B cell (primary cell): ENCODE results near the gene FANCD2. TPM values are rescaled to one million over a fixed set of nuclear protein-coding genes. Genes with fewer than 3 reads are reported as not detected.
"Not testable (repeated sequence)": the region's sequence is repeated elsewhere in the genome, so short reads cannot be mapped to it uniquely, and the experiment has no call there.

Source experiments
- ATAC-seq: fragments of 200-7000 bp; cut with Tn5 transposase; one replicate; pipeline ENCODE4 v1.10.0; 2021; ENCODE audit warnings: low read depth, mild to moderate bottlenecking, moderate number of reproducible peaks, moderate library complexity
- CTCF ChIA-PET: fragments of 350-600 bp; sonication (Branson Sonifier 250); formaldehyde crosslinking; loops from one replicate; lab custom pipeline; 2021; ENCODE audit warnings: antibody characterized with exemption, inconsistent platforms; lab: Charles Lee
- POLR2A ChIA-PET: fragments of 350-600 bp; sonication (Branson Sonifier 250); formaldehyde crosslinking; loops from one replicate; lab custom pipeline; 2021; ENCODE audit warnings: antibody characterized with exemption; lab: Charles Lee
- DNase-seq: peaks from one replicate; pipeline ENCODE4 v3.0.0; 2013
- H2AFZ ChIP-seq: 2 replicates; pipeline ENCODE4 v1.6.1; 2012; ENCODE audit warnings: mild to moderate bottlenecking, low read depth, low read length; ENCODE audit not compliant: insufficient read depth, poor library complexity, severe bottlenecking
- H3K27ac ChIP-seq, 2 donors: 1 replicate in 1 of 2; 2 replicates in 1 of 2; pipeline ENCODE4 v1.5.1; 2012 to 2013; ENCODE audit warnings: low read length in 2 of 2, mild to moderate bottlenecking in 2 of 2, moderate library complexity in 1 of 2
- H3K27me3 ChIP-seq, 4 experiments: fragments of 200-600 bp in 1 of 4; sonication (generic) in 1 of 4; replicated peaks in 1 of 4; 1 replicate in 2 of 4; 2 replicates in 2 of 4; pipeline versions ENCODE4 v1.6.1 to v1.7.0; 2013 to 2016; ENCODE audit warnings: low read length in 3 of 4, mild to moderate bottlenecking in 2 of 4, mixed read lengths in 1 of 4, moderate library complexity in 1 of 4; ENCODE audit not compliant: insufficient read depth in 4 of 4, control insufficient read depth in 3 of 4; ENCODE audit errors: control extremely low read depth in 1 of 4
- H3K36me3 ChIP-seq, 2 experiments: replicated peaks in 1 of 2; 1 replicate in 1 of 2; 2 replicates in 1 of 2; pipeline versions ENCODE4 v1.6.1 to v1.7.1; 2013; ENCODE audit warnings: low read length in 1 of 2; ENCODE audit not compliant: insufficient read depth in 2 of 2, control insufficient read depth in 1 of 2; ENCODE audit errors: control extremely low read depth in 1 of 2, extremely low read depth in 1 of 2
- H3K4me1 ChIP-seq, 2 donors: fragments of 200-600 bp in 1 of 2; sonication (generic) in 1 of 2; 1 replicate in 1 of 2; 2 replicates in 1 of 2; pipeline versions ENCODE4 v1.5.1 to v1.6.1; 2013 to 2017; ENCODE audit warnings: low read length in 2 of 2; ENCODE audit not compliant: control insufficient read depth in 2 of 2, insufficient read depth in 2 of 2
- H3K4me2 ChIP-seq: replicated peaks from 2 replicates; pipeline ENCODE3; 2012; ENCODE audit warnings: mild to moderate bottlenecking, low read depth, low read length; ENCODE audit not compliant: poor library complexity, severe bottlenecking
- H3K4me3 ChIP-seq, 5 experiments: fragments of 200-600 bp in 1 of 5; sonication (generic) in 1 of 5; 1 replicate in 3 of 5; 2 replicates in 2 of 5; pipeline versions ENCODE4 v1.5.1 to v1.7.0; 2011 to 2016; ENCODE audit warnings: low read length in 4 of 5, mild to moderate bottlenecking in 4 of 5, low read depth in 2 of 5, control low read depth in 1 of 5, moderate library complexity in 1 of 5; ENCODE audit not compliant: insufficient read depth in 1 of 5; ENCODE audit errors: control extremely low read depth in 1 of 5, extremely low read depth in 1 of 5
- H3K79me2 ChIP-seq: fragments of 200-600 bp; sonication (generic); one replicate; pipeline ENCODE4 v1.6.0; 2016; ENCODE audit warnings: low read length; ENCODE audit not compliant: control insufficient read depth, insufficient read depth
- H3K9ac ChIP-seq: fragments of 200-600 bp; sonication (generic); 2 replicates; pipeline ENCODE4 v1.6.1; 2017; ENCODE audit warnings: mild to moderate bottlenecking, low read length, moderate library complexity
- H3K9me3 ChIP-seq, 3 donors: one replicate each; pipeline versions ENCODE4 v1.6.1 to v1.7.1; 2013; ENCODE audit warnings: low read length in 2 of 3; ENCODE audit not compliant: control insufficient read depth in 2 of 3, insufficient read depth in 1 of 3; ENCODE audit errors: control extremely low read depth in 1 of 3
- H4K20me1 ChIP-seq: 2 replicates; pipeline ENCODE4 v1.6.0; 2012; ENCODE audit warnings: mild to moderate bottlenecking, low read length; ENCODE audit not compliant: insufficient read depth, control insufficient read depth, poor library complexity, severe bottlenecking
- H3K27ac Mint-ChIP-seq: one replicate; pipeline ENCODE4 v1.8.0; 2021; ENCODE audit warnings: mixed read lengths
- H3K27me3 Mint-ChIP-seq: one replicate; pipeline ENCODE4 v1.8.0; 2021; ENCODE audit warnings: mixed read lengths
- H3K4me1 Mint-ChIP-seq: one replicate; pipeline ENCODE4 v1.8.0; 2021; ENCODE audit warnings: mixed read lengths
- H3K4me3 Mint-ChIP-seq: one replicate; pipeline ENCODE4 v1.8.0; 2021; ENCODE audit warnings: mixed read lengths
- H3K9me3 Mint-ChIP-seq: one replicate; pipeline ENCODE4 v1.8.0; 2022; ENCODE audit warnings: mixed read lengths; ENCODE audit not compliant: insufficient read depth
- EZH2 ChIP-seq: IDR thresholded peaks from 2 replicates; pipeline ENCODE4 v1.6.1; 2012; ENCODE audit warnings: borderline replicate concordance, low read depth, mild to moderate bottlenecking, moderate library complexity, low read length; ENCODE audit not compliant: insufficient read depth, poor library complexity, severe bottlenecking
- WGBS: methylation state at CpG from one replicate; pipeline ENCODE4 v1.1.5; 2013; ENCODE audit warnings: missing lambda C conversion rate; ENCODE audit not compliant: insufficient coverage; 5-methylcytosine and 5-hydroxymethylcytosine counted together
- intact Hi-C: fragments of 100-400 bp; cut with micrococcal nuclease; formaldehyde crosslinking; loops from one replicate; pipeline ENCODE4 v1.10.0; 2022
- polyA plus RNA-seq: library from polyadenylated mRNA; depleted of rRNA; stranded (reverse); fragments of >200 nt; gene quantifications from 2 replicates; pipeline ENCODE4 v1.2.3, GENCODE V29; 2012
- total RNA-seq, 2 donors: library from RNA; stranded (reverse); fragments of 120-200 nt in 1 of 2; gene quantifications; 1 replicate in 1 of 2; 2 replicates in 1 of 2; pipeline versions ENCODE4 v1.2.3 to v1.2.4, GENCODE V29; 2013 to 2022
- TF ChIP-seq, protein P1 (sequence below): fragments of 200-600 bp; IDR thresholded peaks from one replicate; pipeline ENCODE4 v1.8.0; 2022; ENCODE audit warnings: antibody characterized with exemption, mild to moderate bottlenecking

The FANCD2 gene
- total and polyA plus RNA-seq, 2 donors (not counting 1 experiment from before 2014, with no cell fraction given) = 31.7 to 65.8 TPM

DNA sequence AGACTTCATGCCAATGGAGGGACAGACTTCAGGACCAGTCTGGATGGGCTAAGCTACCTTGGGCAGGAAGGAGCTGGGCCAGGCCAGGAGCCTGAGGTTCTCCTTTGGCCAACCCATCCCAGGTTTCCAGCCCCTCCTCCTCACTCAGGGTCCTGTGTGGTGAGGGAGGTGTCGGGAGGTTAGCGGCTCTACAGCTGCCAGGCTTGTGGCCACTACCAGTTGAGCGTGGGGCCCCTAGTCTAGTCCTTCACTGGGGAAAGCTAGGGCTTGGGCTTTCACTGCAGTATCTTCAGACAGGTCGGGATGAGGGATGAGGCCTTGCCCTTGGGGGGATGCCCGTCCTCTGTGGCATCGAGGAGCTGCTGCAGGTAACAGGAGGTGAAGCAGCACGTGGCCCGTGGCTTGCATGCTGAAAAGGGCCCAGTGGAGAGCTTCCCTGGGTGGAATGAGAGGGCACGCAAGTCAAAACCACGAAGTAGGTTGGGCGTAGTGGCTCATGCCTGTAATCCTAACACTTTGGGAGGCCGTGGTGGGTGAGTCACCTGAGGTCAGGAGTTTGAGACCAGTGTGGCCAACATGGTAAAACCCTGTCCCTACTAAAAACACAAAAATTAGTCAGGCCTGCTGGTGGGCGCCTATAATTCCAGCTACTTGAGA is 8.5 kb upstream of the FANCD2 start:
- Histone ChIP-seq H3K79me2 (no peaks in the 10 kb centered on the region), H3K9me3 (no peaks in the 10 kb centered on the region), H3K9ac (no peak overlapping the region), H3K27me3 (no peaks in the 10 kb centered on the region), H3K4me3 (no peak overlapping the region), H3K4me2 (no peak overlapping the region), H2AFZ (no peak overlapping the region), H3K4me1 (no peaks in the 10 kb centered on the region), H3K27ac (no peak overlapping the region), H3K36me3 (peaks cover 0 to 32% of the 10 kb centered on the region in 2 experiments), H4K20me1 (no peaks in the 10 kb centered on the region)
- no peaks in the 10 kb centered on the region for H3K27me3 Mint-ChIP-seq
- no peak overlapping the region for H3K27ac Mint-ChIP-seq
- CTCF ChIA-PET = interaction anchor here (0.7 kb wide), 1 partner anchor 1715 kb away, joined by 3 read pairs; no protein-coding TSS in a partner anchor
- intact Hi-C loops = no loop called here
- DNase-seq (no peak), ATAC-seq (no peak)
- TF ChIP-seq EZH2 = no peak
- TF ChIP-seq, protein P1, sequence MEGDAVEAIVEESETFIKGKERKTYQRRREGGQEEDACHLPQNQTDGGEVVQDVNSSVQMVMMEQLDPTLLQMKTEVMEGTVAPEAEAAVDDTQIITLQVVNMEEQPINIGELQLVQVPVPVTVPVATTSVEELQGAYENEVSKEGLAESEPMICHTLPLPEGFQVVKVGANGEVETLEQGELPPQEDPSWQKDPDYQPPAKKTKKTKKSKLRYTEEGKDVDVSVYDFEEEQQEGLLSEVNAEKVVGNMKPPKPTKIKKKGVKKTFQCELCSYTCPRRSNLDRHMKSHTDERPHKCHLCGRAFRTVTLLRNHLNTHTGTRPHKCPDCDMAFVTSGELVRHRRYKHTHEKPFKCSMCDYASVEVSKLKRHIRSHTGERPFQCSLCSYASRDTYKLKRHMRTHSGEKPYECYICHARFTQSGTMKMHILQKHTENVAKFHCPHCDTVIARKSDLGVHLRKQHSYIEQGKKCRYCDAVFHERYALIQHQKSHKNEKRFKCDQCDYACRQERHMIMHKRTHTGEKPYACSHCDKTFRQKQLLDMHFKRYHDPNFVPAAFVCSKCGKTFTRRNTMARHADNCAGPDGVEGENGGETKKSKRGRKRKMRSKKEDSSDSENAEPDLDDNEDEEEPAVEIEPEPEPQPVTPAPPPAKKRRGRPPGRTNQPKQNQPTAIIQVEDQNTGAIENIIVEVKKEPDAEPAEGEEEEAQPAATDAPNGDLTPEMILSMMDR = no peak
- WGBS = 92% methylated on average over 11 of the region's 13 CpGs
- POLR2A ChIA-PET = interaction anchor here (0.5 to 0.7 kb wide), 2 partner anchors 62 to 200 kb away, joined by 7 to 8 read pairs; no protein-coding TSS in a partner anchor
- H3K4me1 Mint-ChIP-seq = no peaks in the 10 kb centered on the region
- no peaks in the 10 kb centered on the region for H3K9me3 Mint-ChIP-seq
- H3K4me3 Mint-ChIP-seq = no peak overlapping the region

DNA sequence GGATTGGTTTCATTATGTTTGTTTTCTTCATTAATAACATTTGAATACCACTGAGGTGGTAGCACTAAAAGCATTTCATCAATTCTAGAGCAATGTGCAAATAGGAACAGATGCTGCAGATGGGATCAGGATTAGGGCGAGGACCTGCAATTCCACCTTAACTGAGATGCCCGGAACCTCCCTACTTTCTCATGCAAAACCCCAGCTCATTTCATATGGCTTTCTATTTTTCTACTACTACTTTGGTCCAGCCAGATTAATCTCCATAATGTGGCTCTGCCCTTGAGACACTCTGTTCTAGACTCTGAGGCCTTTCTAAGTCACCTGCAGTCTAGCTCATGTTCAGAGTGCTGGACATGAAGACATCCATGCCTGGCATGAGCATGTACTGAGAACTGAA is 7.4 kb upstream of the FANCD2 start:
- H3K4me3 ChIP-seq, intact Hi-C loops, POLR2A ChIA-PET, ATAC-seq, CTCF ChIA-PET, H3K27ac Mint-ChIP-seq, H3K9me3 Mint-ChIP-seq, H3K27me3 Mint-ChIP-seq, H3K4me1 Mint-ChIP-seq, H3K4me3 Mint-ChIP-seq, H2AFZ ChIP-seq, H4K20me1 ChIP-seq, H3K4me2 ChIP-seq, DNase-seq, H3K4me1 ChIP-seq, H3K27me3 ChIP-seq, H3K79me2 ChIP-seq, H3K9ac ChIP-seq, H3K9me3 ChIP-seq, H3K27ac ChIP-seq: not testable (repeated sequence)
- 100% methylated on average over 2 of the region's 2 CpGs for WGBS
- H3K36me3 ChIP-seq = peaks cover 0 to 42% of the 10 kb centered on the region in 2 experiments
